HG03521 (cell line): ENCODE results near the gene ACSF2.
"Not testable (repeated sequence)": the region's sequence is repeated elsewhere in the genome, so short reads cannot be mapped to it uniquely, and the experiment has no call there.

ENCODE experiments used
- ATAC-seq: cut with Tn5 transposase; IDR thresholded peaks from one replicate; pipeline ENCODE4 v1.9.1; 2021; ENCODE audit warnings: mild to moderate bottlenecking, moderate library complexity; ENCODE audit not compliant: unreplicated experiment

Gene ACSF2

DNA sequence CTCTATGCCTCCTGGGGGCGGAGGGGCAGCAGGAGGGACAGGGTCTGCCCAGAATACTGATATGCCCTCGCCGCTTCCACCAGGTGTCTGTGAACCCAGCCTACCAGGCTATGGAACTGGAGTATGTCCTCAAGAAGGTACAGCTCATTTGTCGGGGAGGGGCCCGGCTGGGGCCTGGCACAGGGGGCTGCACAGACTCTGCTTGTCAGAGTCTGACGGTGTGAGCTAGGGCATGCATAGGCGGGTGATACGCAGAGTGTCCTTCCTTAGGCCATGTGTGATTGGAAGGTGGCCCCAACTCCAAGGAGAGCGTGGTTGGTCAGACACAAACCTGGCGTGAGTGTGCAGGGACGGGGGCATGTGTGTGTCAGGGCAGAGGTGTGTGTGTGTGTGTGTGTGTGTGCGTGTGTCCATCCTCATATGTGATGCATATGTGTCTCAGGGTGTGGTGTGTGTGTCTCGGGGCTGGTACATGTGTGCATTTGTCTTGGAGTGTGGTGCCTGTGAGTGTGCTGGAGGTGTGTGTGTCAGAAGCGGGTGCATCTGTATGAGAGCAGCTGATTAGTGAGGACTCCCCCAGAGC, 35.6 kb downstream of the ACSF2 start:
- no peak for ATAC-seq

- no peak for ATAC-seq
These were observed 36.4 kb downstream of the ACSF2 start for GRCh38 chr17:50462446-50462845.

- ATAC-seq = no peak
These were observed 38.1 kb downstream of the ACSF2 start for GRCh38 chr17:50464121-50464520.

GRCh38 chr17:50464736-50465135, 38.7 kb downstream of the ACSF2 start:
- ATAC-seq = no peak

DNA sequence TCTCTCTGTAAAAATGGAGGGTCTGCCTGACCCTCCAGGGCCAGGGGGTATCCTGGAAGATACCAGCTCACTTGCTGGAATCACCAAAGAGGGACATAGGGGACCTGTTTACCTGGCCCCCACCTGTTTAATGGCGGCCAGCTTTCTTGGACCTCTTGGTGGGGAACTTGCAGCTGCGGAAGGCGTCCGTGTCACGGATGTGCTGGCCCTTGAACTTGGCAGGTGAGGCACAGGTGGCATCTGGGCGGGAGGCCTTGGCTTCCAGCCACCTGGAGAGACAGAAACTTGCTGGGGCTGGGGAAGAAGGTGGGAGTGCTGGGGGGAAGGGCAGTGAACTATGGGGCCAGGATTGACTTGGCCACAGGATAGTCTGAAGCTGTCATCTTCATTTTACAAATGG, 39.2 kb downstream of the ACSF2 start:
- ATAC-seq = no peak

GRCh38 chr17:50465635-50466034, 39.6 kb downstream of the ACSF2 start:
- no peak for ATAC-seq

- no peak for ATAC-seq
These were observed 40.5 kb downstream of the ACSF2 start for GRCh38 chr17:50466371-50467113.

DNA sequence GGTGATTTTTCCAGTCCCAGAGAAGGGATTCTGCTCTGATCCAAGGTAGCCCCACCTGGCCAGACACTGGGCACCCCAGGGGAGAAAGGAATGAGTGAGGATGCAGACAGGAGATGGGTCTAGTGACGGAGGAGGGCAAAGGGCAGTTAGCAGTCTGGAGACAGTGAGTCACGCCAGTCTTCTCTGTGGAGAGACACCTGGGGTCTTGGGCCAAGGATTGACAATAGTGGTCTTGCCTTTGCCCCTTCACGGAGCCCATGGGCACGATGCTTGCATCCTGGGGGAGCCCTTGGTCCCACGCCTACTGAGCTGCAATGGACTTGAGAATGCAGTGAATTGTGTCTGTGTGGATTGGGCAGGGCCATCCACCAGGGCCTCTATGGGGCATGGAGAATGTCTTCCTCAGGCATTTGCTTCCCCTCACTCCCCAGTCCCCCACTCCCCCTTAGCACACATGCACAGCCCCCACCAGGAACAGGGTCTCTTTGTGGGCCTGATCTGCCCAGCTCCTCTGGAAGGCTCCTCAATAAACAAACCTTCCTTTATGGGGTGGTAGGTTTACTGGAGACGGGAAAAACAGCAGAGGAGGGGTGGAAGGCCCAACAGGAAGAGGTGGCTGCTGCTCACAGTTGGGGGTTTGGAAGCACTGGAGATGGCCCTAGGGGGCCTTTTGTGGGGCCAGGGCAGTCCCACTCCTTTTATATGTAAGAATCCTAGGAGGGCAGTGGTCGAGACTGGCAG, 41.3 kb downstream of the ACSF2 start:
- ATAC-seq = no peak

DNA sequence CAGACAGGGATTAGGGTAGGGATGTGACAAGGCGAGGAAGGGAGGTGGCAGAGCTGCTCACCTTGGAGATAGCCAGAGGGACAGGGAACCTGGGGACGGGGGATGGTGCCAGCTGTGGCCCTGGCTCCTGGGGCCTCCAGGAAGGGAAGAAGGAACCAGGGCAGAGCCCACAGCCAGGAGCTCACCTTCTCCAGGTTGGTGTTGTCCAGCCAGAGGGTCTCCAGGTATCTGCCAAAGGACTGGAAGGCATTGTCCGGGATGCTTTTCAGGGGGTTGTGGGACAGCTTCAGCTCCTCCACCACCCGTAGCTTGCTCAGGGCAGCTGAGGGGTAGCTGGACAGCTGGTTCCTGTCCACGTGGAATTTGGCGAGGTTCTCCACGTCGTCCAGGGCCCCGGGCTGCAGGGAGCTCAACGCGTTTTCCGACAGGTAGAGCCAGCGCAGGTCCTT, 41.9 kb downstream of the ACSF2 start:
- no peak for ATAC-seq

DNA sequence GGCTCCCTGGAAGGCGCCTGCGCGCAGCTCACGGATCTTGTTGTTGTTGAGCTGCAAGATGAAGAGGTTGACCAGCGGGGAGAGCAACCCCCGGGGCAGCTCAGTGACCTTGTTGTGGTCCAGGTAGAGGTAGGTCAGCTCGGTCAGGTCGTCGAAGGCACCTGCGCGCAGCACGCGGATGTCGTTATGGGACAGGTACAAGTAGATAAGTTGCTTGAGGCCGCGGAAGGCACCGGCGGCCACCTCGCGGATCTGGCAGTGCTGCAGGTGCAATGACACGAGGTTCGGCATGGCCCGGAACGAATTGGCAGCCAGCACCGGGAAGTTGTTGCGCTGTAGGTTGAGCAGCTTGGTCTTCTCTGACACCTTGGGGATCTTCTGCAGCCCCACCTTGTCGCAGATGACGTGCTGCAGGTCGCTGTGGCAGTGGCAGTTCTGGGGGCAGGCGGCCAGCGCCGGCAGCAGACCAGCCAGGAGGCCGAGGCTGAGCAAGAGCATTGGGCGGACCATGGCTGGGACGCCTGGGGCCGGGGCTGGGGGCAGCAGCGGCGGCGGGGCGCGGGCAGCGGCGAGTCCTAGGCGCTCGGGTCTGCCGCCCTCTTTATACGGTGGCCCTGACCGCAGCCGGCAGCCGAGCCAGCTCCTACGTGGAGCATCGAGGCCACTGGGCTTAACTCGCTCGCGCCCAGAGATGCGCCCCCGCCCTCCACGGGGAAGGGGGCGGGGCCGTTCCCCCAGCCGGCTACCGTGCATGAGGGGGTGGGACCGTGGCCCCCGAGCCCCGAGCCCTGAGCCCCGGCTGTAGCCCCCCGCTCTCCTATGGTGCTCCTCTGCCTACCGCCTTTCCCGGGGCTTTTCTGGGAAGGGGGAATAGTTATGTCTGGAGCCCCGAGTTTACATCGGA, 42.5 kb downstream of the ACSF2 start, which contains the start of gene CHAD:
Gene CHAD, minus strand, starts transcription at position 577 of the 904 bp plus-strand sequence. Its CDS starts 67 bp downstream, at position 510.
- no peak for ATAC-seq

DNA sequence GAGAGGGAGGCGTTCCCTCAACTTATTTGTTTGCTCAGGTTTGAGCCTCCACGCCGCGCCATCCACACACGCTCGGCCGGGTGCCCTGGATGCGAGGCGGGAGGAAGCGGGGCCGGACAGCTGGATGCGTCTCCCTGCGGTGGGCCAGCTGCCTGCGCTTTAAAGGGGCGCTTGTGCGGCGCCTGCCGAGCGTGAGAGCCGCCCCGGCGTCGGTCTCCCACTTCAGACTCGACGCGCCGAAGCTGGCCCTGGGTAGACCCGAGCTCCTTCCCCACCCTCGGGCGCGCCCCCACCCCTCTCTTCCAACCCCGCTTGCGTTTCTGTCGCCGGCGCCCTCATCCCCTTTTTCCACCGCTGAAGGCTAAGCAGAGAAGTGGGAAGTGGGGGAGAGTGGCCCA, 43.2 kb downstream of the ACSF2 start:
- ATAC-seq = no peak

- no peak for ATAC-seq
These were observed 43.8 kb downstream of the ACSF2 start for GRCh38 chr17:50469671-50470305.

GRCh38 chr17:50470426-50470825, 44.4 kb downstream of the ACSF2 start:
- ATAC-seq = no peak

DNA sequence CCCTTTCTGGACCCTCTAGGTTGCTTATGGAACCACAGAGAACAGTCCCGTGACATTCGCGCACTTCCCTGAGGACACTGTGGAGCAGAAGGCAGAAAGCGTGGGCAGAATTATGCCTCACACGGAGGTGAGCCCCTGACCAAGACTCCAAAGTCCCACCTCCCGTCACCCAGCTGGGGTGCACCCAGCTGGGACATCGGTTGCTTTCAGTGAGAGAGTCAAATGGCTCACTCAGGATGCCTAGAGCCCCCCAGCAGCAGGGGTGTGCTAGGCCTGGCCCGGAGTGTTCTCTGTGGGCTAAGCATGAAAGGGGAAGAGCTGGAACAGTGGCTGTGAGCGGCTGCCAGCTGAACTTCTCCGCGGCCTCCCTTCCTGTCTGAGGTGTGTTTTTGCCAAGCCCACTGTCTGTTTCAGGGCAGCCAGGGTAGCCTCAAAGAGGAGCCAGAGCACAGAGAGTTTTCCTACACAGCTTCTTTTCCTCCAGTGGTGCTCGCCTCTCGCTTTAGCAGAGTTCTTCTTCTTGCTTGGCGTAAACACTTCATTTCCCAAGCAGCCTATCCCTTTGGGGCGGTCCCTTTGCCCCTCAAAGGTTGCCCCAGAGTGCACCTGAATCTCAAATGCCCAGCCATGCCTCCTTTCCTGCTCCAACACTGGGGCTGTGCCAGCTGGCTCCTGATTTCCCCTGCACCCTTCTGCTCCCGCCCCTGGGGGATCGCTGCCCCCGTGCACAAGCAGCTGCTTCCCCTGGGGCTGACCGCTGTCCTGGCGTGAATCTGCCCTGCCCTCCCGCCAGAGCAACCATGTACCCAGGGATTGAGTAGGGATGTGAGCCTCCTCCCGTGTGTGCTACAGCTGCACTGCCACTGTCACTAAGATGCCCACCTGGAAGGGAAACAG, 45.2 kb downstream of the ACSF2 start:
- no peak for ATAC-seq

DNA sequence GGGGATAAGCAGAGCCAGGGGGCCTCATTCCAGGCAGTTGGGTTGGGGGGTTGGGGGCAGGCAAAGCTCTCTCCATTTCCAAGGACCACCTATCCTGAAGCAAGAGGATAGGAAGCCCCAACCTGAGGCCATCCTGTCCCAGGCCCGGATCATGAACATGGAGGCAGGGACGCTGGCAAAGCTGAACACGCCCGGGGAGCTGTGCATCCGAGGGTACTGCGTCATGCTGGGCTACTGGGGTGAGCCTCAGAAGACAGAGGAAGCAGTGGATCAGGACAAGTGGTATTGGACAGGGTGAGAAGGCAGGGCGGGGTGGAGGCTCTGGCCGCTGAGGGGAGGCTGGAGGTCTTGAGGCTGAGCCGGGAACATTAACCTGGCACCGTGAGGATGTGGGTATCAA, 46.3 kb downstream of the ACSF2 start:
- no peak for ATAC-seq

DNA sequence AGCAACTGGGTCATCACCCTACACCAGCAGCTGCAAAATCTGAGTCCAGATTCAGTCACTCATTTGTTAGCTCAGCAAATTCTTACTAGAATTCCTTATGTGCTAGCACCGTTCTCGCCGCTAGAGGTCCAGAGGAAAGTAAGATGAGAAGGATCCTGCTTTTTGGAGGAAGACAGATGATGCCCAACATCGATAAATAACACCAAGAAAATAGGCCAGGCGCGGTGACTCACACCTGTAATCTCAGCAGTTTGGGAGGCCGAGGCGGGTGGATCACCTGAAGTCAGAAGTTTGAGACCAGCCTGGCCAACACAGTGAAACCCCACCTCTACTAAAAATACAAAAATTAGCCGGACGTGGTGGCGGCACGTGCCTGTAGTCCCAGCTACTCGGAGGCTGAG, 46.7 kb downstream of the ACSF2 start:
- ATAC-seq = not testable (repeated sequence)

- ATAC-seq = no peak
These were observed 47.9 kb downstream of the ACSF2 start for GRCh38 chr17:50473901-50474300.

- no peak for ATAC-seq
These were observed 48.5 kb downstream of the ACSF2 start for GRCh38 chr17:50474523-50474922.

GRCh38 chr17:50475362-50475761, 49.3 kb downstream of the ACSF2 start:
- no peak for ATAC-seq
